Activated CD8-positive, alpha-beta memory T cell treated with anti-CD3 and anti-CD28 coated beads, Interleukin-2, amount 50 U/mL, for 4 hours (primary cell): ENCODE measurements around the gene F13B.
"Not testable (repeated sequence)": the region's sequence is repeated elsewhere in the genome, so short reads cannot be mapped to it uniquely, and the experiment has no call there.

Source experiments
- DNase-seq: peaks from one replicate; pipeline ENCODE4 v3.0.0-alpha.2; 2020

Gene F13B

DNA sequence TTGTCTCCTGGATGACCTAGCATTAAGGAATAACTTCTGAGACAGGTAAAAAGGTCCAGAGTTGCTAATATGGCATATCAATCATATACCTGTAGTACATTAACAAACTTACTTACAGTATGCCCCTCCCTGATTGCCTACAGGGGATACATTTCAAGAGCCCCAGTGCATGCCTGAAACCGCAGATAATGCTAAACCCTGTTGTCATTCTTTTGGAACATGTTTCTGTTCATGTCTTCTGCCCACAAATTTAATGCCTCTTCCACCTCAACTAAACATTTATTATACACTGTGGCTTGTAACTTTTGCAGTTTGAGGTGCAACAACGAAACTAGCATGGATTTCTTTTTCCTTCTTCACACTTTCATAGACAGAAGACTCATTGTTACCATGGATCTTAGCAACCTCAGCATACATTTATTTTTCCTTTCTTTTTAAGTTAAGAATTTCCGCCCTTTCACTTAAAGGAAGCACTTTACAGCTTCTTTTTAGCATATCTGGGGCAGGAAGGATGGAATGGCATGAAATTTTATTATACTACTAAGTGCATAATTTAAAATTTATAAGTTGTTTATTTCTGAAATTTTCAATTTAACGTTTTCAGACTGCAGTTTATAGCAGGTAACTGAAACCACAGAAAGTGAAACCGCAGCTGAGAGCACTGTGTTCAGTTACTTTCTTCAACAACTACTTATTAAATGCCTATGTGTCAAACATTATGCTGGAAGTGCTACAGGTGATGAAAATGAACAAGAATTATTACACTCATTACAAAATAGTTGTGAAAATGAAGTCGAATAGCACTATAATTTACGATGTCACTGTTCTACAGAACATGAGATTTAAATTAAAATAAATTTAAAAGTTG lies 25.3 kb downstream of the F13B start:
- DNase-seq = no peak

DNA sequence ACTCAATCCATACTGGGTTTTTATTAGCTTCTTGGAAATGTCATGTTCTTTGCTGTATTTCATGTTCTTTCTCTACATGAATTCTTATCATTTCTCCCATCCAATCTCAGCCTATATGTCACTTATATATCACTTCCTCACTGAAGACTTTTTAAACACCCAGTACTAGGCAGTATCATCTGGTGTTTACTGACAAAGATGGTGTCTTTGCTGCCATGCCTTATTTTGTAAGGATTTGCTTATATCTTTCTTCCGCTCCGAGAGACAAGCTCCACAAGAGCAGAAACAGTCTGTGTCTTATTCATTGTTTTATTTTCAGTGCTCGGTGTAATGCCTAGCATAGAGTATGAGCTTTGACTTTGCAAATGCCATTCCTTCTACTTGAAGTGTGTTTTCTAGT lies 30.2 kb downstream of the F13B start:
- no peak for DNase-seq

DNA sequence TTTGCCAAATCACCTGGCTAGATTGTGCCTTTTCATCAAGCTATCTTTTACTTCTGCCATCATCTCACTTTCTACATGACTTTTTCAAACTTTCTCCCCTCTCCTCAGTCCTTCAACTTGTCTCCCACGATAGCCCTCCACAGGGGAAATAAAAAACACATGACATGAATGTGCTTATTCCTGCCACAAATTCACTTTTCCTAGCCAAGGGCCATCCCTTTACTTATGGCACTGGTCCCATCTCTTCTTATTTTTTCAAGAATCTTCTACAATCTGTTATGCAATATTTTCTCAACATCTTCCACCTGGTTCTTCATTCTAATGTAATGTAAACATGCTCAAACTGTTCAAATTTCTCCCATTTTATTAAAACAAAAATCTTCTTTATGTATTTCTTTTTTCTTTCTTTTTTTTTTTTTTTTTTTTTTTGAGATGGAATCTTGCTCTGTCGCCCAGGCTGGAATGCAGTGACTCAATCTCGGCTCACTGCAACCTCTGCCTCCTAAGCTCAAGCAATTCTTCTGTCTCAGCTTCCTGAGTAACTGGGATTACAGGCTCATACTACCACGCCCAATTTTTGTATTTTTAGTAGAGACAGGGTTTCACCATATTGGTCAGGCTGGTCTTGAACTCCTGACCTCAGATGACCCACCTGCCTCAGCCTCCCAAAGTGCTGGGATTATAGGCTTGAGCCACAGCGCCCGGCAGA lies 32.3 kb downstream of the F13B start:
- not testable (repeated sequence) for DNase-seq

DNA sequence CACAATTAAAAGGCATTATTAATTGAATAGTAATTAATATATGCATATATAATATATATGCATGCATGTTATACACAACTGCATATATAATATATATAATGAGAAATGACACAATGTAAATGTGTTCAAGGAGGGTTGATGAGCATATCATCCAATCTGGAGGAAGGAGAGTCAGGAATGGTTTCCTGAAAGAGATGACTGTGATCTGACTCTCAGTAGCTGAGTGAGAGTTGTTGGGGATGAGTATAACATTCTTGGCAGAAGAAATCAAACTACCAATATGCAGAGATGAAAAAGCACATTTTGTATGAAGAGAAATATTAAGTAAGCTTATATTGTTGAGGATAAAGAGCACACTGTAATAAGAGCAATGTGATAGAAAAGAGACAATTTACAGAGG lies 37.3 kb downstream of the F13B start:
- no peak for DNase-seq

DNA sequence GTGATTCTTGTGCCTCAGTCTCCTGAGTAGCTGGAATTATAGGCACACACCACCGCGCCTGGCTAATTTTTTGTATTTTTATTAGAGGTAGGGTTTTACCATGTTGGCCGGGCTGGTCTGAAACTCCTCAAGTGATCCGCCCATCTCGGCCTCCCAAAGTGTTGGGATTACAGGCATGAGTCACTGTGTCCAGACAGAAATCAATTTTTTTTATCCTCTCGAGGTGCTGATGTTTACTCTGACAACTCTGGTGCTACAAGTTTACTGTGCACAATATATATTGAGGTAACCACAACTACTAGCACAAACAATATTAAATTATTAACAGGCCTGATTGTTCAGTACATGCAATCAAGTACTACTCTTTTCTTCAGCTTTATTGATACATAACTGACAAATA lies 39.7 kb downstream of the F13B start:
- DNase-seq = no peak

DNA sequence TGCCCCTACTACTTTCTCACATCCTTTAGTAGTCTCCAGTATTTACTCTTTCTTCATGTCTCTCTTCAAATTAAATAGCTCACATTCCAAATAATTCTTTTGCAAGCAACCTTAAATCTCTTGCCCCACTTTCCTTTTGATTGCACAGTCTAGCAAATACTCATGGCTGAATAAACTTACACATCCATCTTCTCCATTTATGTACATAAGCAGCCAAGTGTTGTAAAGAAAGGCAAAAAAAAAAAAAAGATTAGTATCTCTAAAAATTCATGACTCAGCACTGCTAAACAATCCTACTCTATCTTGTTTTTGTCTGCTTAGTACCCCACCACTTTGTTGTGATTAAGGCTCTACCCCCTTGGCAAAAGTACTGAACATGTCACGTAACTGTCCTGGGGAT lies 42.6 kb downstream of the F13B start:
- no peak for DNase-seq

DNA sequence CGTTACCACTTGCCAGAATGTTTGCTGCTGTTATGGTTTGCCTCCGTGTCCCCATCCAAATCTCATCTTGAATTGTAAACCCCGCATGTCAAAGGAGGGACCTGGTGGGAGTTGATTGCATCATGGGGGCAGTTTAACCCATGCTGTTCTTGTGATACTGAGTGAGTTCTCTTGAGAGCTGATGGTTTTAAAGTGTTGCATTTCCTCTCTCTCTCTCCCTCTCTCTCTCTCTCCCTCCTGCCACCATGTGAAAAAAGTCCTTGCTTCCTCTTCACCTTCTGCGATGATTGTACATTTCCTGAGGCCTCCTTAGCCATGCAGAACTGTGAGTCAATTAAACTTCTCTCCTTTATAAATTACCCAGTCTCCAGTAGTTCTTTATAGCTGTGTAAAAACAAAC lies 45.3 kb downstream of the F13B start:
- no peak for DNase-seq

DNA sequence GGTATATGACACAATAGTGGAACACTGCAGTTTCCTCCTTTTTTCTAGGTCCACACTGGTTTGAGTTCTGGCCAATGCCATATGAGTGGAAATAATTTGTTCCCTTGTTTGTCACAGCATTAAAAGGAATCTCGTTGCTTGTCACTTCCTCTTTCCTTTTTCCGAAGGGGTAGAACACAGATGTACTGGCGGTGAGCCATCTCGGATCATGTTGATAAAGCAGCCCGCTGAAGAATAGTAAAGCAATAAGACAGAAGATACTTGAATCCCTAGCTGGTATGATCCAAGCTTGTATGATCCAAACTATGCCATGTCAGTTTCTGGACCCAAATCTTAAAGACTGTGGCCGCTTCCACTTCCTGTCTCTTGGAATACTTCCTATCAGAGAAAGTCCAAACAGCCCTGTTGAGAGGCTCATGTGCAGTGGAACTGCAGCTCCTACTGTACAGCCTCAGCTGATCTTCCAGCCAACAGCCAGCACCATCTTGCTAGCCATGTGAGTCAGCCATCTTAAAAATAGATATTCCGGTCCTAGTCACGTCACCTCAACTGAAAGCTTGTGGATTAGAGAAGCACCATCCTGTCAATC lies 49.4 kb downstream of the F13B start:
- no peak for DNase-seq

DNA sequence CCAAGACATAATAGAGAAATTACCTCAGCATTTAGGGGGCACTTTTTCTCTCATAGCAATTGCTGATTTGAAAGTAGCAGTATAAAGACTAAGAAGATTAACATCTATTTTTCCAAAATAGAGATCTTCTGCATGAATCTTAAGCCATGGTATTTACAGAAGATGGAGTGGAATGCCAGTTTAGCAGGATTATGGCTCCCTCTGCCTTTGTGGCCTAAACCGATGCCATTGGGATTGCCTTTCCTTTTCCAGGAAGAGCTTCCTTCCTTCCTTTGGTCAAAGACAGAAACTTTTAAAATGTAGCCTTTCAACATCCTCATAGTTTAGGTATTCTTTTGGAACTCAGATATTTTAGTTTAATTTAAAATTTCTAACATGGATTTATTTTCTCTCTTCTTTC lies 50.3 kb downstream of the F13B start:
- no peak for DNase-seq

DNA sequence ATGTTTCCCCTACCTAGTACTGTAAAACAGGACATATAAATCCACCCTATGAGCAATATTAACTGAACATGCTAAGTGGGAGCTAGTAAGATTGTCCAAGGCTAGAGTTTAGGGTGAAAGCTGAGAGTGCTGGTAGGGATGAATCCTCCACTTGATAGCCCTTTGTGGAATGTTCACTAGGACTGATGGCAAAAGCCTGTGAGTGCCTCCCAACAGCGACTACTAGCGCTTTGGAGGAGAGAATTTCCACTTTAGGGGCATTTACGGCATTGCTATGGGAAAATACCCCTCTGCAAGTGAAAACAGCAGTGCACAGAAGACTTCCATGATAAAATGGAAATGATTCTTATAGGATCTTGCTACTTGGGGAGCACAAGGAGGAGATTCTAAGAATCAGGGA lies 53.8 kb downstream of the F13B start:
- no peak for DNase-seq

DNA sequence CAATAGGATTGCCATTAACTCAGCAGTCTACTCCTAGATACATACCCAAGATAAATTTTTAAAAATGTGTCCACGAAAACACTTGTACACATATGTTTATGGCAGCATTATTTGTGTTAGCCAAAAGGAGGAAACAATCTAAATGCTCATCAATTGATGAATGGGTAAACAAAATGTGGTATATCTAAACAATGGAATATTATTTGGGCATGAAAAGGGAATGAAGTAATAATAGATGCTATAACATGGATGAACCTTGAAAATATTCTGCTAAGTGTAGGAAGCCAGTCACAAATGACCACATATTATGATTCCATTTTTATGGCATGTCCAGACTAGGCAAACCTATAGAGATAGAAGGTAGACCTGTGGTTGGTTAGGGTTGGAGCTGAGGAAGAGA lies 55.4 kb downstream of the F13B start:
- no peak for DNase-seq

DNA sequence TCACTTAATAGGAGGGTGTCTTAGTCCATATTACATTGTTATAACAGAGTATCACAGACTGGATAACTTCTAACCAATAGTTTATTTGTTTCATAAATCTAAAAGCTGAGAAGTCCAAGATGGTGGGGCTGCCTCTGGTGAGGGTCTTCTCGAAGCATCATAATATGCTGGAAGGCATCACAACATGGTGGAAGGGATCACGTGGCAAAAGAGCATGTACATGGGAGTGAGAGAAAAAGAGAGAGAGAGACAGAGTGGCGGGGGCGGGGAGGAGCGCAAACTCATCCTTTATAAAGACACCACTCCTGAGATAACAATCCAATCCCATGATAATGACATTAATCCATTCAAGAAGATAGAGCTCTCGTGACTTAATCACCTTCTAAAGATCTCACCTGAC lies 58.2 kb downstream of the F13B start:
- no peak for DNase-seq

DNA sequence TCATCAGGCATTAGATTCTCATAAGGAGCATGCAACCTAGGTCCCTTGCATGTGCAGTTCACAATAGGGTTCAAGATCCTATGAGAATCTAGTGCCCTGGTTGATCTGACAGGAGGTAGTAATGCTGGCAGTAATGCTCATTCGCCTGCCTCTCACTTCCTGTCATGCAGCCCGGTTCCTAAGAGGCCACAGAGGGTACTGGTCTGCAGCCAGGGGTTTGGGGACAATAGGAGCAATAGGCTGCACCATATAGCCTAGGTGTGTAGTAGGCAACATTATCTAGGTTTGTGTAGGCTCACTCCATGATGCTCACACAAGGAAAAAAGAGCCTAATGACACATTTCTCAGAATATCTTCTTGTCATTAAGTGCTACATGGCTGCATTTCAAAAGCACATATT lies 63.9 kb downstream of the F13B start:
- no peak for DNase-seq

DNA sequence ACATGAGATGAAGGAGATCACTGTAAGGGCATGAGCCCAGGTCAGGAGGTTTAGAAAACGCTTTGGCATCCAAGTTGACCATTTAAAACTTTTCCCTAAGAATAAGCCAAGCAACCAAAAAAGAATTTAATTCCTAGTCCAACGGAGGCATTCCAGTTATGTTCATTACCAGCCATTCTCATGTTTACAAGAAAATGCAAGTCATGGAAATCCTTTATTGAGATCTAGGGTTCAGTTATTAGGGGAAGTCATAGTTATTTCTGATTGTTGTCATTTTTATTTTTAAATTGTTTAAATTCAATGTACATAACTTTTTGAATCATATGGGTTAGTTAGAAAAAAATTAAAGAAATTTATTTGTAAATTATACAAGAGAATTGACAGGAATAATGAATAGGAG lies 65.2 kb downstream of the F13B start:
- DNase-seq = no peak

DNA sequence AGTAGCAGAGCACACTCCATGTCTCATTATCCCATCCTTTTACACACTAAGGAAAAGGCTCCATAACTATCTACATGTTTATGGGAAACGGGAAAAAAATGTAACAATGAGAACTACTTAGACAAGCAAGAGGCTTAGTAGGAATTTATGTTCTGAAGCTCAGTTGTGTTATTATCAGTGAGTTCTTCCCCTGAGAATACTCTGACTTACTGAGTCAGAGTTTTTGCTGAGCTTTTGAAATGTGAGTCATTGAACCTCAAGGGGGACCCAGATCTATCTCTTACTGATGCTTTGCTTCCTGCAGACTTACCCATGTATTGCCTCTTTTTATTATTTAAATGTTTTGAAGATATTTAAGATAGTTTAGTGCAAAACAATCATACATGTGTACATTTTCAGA lies 69.6 kb downstream of the F13B start:
- DNase-seq = no peak

DNA sequence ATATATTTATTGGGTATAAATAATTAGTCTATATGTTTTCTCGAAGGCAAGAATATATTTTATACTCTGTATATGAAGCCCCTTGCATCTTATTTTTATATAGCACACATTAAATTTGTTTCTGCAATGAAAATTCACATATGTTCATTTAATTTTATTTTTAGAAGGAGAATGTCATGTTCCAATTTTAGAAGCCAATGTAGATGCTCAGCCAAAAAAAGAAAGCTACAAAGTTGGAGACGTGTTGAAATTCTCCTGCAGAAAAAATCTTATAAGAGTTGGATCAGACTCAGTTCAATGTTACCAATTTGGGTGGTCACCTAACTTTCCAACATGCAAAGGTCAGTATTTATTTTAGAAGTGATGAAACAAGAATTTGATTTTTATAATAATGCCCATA lies 73.1 kb downstream of the F13B start:
- no peak for DNase-seq

DNA sequence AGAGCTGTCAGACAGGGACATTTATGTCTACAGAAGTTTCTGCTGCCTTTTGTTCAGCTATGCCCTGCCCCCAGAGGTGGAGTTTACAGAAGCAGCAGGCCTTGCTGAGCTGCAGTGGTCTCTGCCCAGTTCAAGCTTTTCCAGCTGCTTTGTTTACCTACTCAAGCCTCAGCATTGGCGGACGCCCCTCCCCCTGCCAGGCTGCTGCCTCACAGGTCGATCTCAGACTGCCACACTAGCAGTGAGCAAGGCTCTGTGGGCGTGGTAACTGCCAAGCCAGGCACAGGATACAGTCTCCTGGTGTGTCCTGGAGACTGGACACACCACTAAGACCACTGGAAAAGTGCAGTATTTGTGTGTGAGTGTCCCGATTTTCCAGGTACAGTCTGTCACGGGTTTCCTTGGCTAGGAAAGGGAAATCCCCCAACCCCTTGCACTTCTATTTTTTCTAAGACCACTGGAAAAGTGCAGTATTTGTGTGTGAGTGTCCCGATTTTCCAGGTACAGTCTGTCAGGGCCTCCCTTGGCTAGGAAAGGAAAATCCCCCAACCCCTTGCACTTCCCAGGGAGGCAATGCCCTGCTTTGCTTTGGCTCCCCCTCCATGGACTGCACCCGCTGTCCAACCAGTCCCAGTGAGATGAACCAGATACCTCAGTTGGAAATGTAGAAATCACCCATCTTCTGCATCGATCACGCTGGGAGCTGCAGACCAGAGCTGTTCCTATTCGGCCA lies 75.0 kb downstream of the F13B start:
- not testable (repeated sequence) for DNase-seq
